Endothelial cell of umbilical vein (primary cell): ENCODE data around the gene RNASEH2B. TPM values are rescaled to one million over a fixed set of nuclear protein-coding genes. Genes with fewer than 3 reads are reported as not detected.

ENCODE experiments used
- BruUV-seq: library from RNA; stranded (reverse); fragments of 400-500 nt; replicated peaks from 2 replicates; lab custom pipeline; 2021; lab: Mats Ljungman, UMichigan
- CTCF ChIA-PET: fragments of 300-600, 350-600 bp; sonication (Branson Sonifier 250); formaldehyde crosslinking; loops from one replicate; lab custom pipeline; 2021; ENCODE audit warnings: antibody characterized with exemption, inconsistent platforms; lab: Charles Lee
- POLR2A ChIA-PET: fragments of 300-600, 350-600 bp; sonication (Branson Sonifier 250); formaldehyde crosslinking; loops from one replicate; lab custom pipeline; 2021; ENCODE audit warnings: antibody characterized with exemption, inconsistent platforms; lab: Charles Lee
- DNase-seq: peaks from one replicate; pipeline ENCODE4 v3.0.0-alpha.2; 2011; ENCODE audit warnings: low read depth, low spot score
- FAIRE-seq: peaks from 2 replicates; lab custom pipeline; 2011; peaks lifted over from hg19 to GRCh38; lab: Jason Lieb, UNC
- H2AFZ ChIP-seq: 2 replicates; pipeline ENCODE4 v1.6.0; 2012; ENCODE audit warnings: low read depth, low read length, control low read depth, inconsistent platforms
- H3K27ac ChIP-seq: 2 replicates; pipeline ENCODE4 v1.5.1; 2011; ENCODE audit warnings: low read depth, mild to moderate bottlenecking, control low read depth, low read length, moderate library complexity; ENCODE audit not compliant: insufficient read depth
- H3K27me3 ChIP-seq, 2 experiments: 2 replicates each; pipeline versions ENCODE4 v1.6.0 to v1.6.1; 2011; ENCODE audit warnings: low read length in 2 of 2, mixed read lengths in 1 of 2; ENCODE audit not compliant: control insufficient read depth in 2 of 2, insufficient read depth in 2 of 2
- H3K36me3 ChIP-seq, 2 experiments: 2 replicates in 1 of 2; 3 replicates in 1 of 2; pipeline ENCODE4 v1.5.1; 2011; ENCODE audit warnings: low read length in 2 of 2, mild to moderate bottlenecking in 1 of 2, moderate library complexity in 1 of 2; ENCODE audit not compliant: control insufficient read depth in 2 of 2, insufficient read depth in 2 of 2; ENCODE audit errors: extremely low read depth in 1 of 2
- H3K4me1 ChIP-seq: 3 replicates; pipeline ENCODE4 v1.5.1; 2011; ENCODE audit warnings: mild to moderate bottlenecking, low read length; ENCODE audit not compliant: control insufficient read depth, insufficient read depth; ENCODE audit errors: extremely low read depth
- H3K4me2 ChIP-seq: 2 replicates; pipeline ENCODE4 v1.6.1; 2011; ENCODE audit warnings: low read length, control low read depth, mixed read lengths; ENCODE audit not compliant: insufficient read depth
- H3K4me3 ChIP-seq, 3 experiments: fragments of 200-600 bp in 1 of 3; sonication (generic), shearing (Covaris generic) in 1 of 3; replicated peaks in 1 of 3; 2 replicates each; pipeline ENCODE4 v1.5.1; 2011 to 2016; ENCODE audit warnings: control low read depth in 3 of 3, low read length in 3 of 3, mild to moderate bottlenecking in 2 of 3, inconsistent platforms in 1 of 3, low read depth in 1 of 3, moderate library complexity in 1 of 3; ENCODE audit not compliant: insufficient read depth in 1 of 3
- H3K79me2 ChIP-seq: 2 replicates; pipeline ENCODE4 v1.6.0; 2012; ENCODE audit warnings: low read length, inconsistent platforms; ENCODE audit not compliant: control insufficient read depth, insufficient read depth
- H3K9ac ChIP-seq: replicated peaks from 2 replicates; pipeline ENCODE3; 2011; ENCODE audit warnings: low read length, control low read depth; ENCODE audit not compliant: insufficient read depth; ENCODE audit errors: extremely low read depth
- H3K9me1 ChIP-seq: replicated peaks from 3 replicates; pipeline ENCODE4 v1.6.0; 2011; ENCODE audit warnings: mild to moderate bottlenecking, low read length; ENCODE audit not compliant: control insufficient read depth, insufficient read depth; ENCODE audit errors: extremely low read depth
- H3K9me3 ChIP-seq: replicated peaks from 2 replicates; pipeline ENCODE4 v1.5.1; 2012; ENCODE audit warnings: low read length, inconsistent platforms; ENCODE audit not compliant: control insufficient read depth, insufficient read depth
- H4K20me1 ChIP-seq: replicated peaks from 2 replicates; pipeline ENCODE3; 2011; ENCODE audit warnings: mild to moderate bottlenecking, low read length; ENCODE audit not compliant: control insufficient read depth, insufficient read depth; ENCODE audit errors: extremely low read depth
- FOS ChIP-seq: IDR thresholded peaks from 2 replicates; pipeline ENCODE4 v1.6.1; 2011; ENCODE audit warnings: mild to moderate bottlenecking, low read length, moderate library complexity, borderline replicate concordance; ENCODE audit not compliant: insufficient read depth
- POLR2AphosphoS5 ChIP-seq: IDR thresholded peaks from 2 replicates; pipeline ENCODE4 v1.6.1; 2012; ENCODE audit warnings: low read depth, mild to moderate bottlenecking, control low read depth, low read length, moderate library complexity; ENCODE audit not compliant: insufficient read depth
- dilution Hi-C: fragments of 300-500 bp; cut with MboI; formaldehyde crosslinking; loops from one replicate; pipeline ENCODE4 v1.15.0; 2019; ENCODE audit warnings: low sequenced_read_pairs; ENCODE audit not compliant: extremely low pct_ligation_motif_present
- intact Hi-C: fragments of 100-400 bp; cut with micrococcal nuclease; formaldehyde crosslinking; loops from one replicate; pipeline ENCODE4 v1.10.0; 2022
- polyA plus RNA-seq, 4 experiments: library from polyadenylated mRNA; depleted of rRNA in 3 of 4; stranded (reverse) in 3 of 4; unstranded in 1 of 4; fragments of >200 nt; gene quantifications; 2 replicates each; pipeline versions ENCODE4 v1.2.1 to v1.2.3, GENCODE V29; 2011 to 2012; ENCODE audit warnings: missing spikeins in 1 of 4
- total RNA-seq: library from RNA; stranded (reverse); gene quantifications from 2 replicates; pipeline ENCODE4 v1.2.3, GENCODE V29; 2021

RNASEH2B gene
- total and polyA plus RNA-seq, 2 donors (not counting 3 experiments of a cell fraction or from before 2014, with no cell fraction given): 8.9 to 25.1 TPM

DNA sequence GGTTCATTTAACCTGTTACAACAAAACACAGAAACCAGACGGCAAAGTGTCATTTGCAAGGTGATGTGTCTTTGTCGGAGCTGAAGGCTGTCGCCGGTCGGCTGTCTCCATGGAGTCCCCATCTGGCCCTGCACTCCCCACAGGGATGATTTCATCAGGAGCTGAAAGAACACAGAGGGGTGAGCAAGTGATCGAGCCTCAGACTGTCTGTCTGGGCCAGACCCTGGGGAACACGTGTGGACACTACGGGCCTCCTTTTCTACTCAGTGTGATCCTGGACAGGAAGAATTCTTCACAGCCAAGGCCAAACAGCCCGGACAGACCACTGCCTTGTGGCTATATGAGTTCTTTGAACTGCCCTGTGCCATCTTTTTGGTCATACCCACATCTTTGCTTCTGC, 85.1 kb downstream of the RNASEH2B start:
- no peaks in the 10 kb centered on the region for H3K36me3 ChIP-seq
- H3K9me3 ChIP-seq: no peaks in the 10 kb centered on the region
- intact Hi-C loops: no loop called here
- DNase-seq: no peak
- H2AFZ ChIP-seq: no peak overlapping the region
- H3K4me3 ChIP-seq: no peak overlapping the region
- TF ChIP-seq FOS: no peak
- H3K27me3 ChIP-seq: peaks cover 11 to 25% of the 10 kb centered on the region in 2 experiments
- no peaks in the 10 kb centered on the region for H3K9me1 ChIP-seq
- ChIA-PET POLR2A (no interaction called here), CTCF (no interaction called here)
- H3K9ac ChIP-seq: no peak overlapping the region
- BruUV-seq: no TSS peak
- H3K27ac ChIP-seq: no peak overlapping the region
- H3K4me1 ChIP-seq: no peaks in the 10 kb centered on the region
- no peak for FAIRE-seq
- dilution Hi-C loops: no loop called here
- H3K79me2 ChIP-seq: no peaks in the 10 kb centered on the region
- H4K20me1 ChIP-seq: no peaks in the 10 kb centered on the region
- H3K4me2 ChIP-seq: no peak overlapping the region

- dilution Hi-C loops (no loop called here), intact Hi-C loops (no loop called here)
- Histone ChIP-seq H3K9me1 (no peaks in the 10 kb centered on the region), H3K27ac (no peak overlapping the region), H3K9me3 (no peaks in the 10 kb centered on the region), H3K79me2 (no peaks in the 10 kb centered on the region), H3K4me2 (no peak overlapping the region), H3K36me3 (no peaks in the 10 kb centered on the region), H3K4me3 (no peak overlapping the region), H3K27me3 (peaks cover 7 to 24% of the 10 kb centered on the region in 2 experiments), H2AFZ (no peak overlapping the region), H3K9ac (no peak overlapping the region), H3K4me1 (no peaks in the 10 kb centered on the region), H4K20me1 (no peaks in the 10 kb centered on the region)
- no TSS peak for BruUV-seq
- ChIA-PET CTCF (interaction anchor here (1.7 kb wide), 1 partner anchor 10 kb away, joined by 4 read pairs; no protein-coding TSS in a partner anchor), POLR2A (no interaction called here)
- no peak for TF ChIP-seq POLR2AphosphoS5
- FAIRE-seq (no peak), DNase-seq (no peak)
Measured at GRCh38 chr13:50995854-50996253, 86.3 kb downstream of the RNASEH2B start.
